Activated naive CD4-positive, alpha-beta T cell treated with anti-CD3 and anti-CD28 coated beads for 36 hours (primary cell): ENCODE measurements around the gene SRPK3. TPM values are rescaled to one million over a fixed set of nuclear protein-coding genes. Genes with fewer than 3 reads are reported as not detected.

ENCODE experiments used
- CTCF ChIA-PET: fragments of 350-600 bp; sonication (Branson Sonifier 250); formaldehyde crosslinking; loops from one replicate; lab custom pipeline; 2021; ENCODE audit warnings: antibody characterized with exemption; lab: Charles Lee
- DNase-seq: peaks from one replicate; pipeline ENCODE4 v3.0.0-alpha.2; 2020
- H3K27ac Mint-ChIP-seq: one replicate; pipeline ENCODE4 v1.8.0; 2021; ENCODE audit warnings: mild to moderate bottlenecking, mixed read lengths
- H3K27me3 Mint-ChIP-seq: one replicate; pipeline ENCODE4 v1.8.0; 2021; ENCODE audit warnings: low read depth, mixed read lengths
- H3K36me3 Mint-ChIP-seq: one replicate; pipeline ENCODE4 v1.8.0; 2021; ENCODE audit warnings: low read depth, mixed read lengths
- H3K4me1 Mint-ChIP-seq: one replicate; pipeline ENCODE4 v1.8.0; 2021; ENCODE audit warnings: low read depth, mixed read lengths
- H3K4me3 Mint-ChIP-seq: one replicate; pipeline ENCODE4 v1.8.0; 2021; ENCODE audit warnings: mild to moderate bottlenecking, moderate library complexity, mixed read lengths
- H3K9me3 Mint-ChIP-seq: one replicate; pipeline ENCODE4 v1.8.0; 2021; ENCODE audit warnings: mixed read lengths
- intact Hi-C: fragments of 100-400 bp; cut with micrococcal nuclease; formaldehyde crosslinking; loops from one replicate; pipeline ENCODE4 v1.15.1; 2023
- total RNA-seq, 2 experiments: library from RNA; stranded (reverse); gene quantifications; one replicate each; pipeline ENCODE4 v1.2.3, GENCODE V29; 2021

Gene SRPK3
- total RNA-seq, 2 experiments from 2014 or later = not detected

GRCh38 chrX:153767674-153768055 lies 13.2 kb upstream of the SRPK3 start:
- Mint-ChIP-seq H3K4me3 (no peak overlapping the region), H3K27me3 (no peaks in the 10 kb centered on the region), H3K4me1 (peaks cover 6% of the 10 kb centered on the region), H3K9me3 (no peaks in the 10 kb centered on the region), H3K36me3 (no peaks in the 10 kb centered on the region), H3K27ac (no peak overlapping the region)
- CTCF ChIA-PET = interaction anchor here (0.8 to 2.3 kb wide), 2 partner anchors 14 to 155 kb away, joined by 3 to 5 read pairs; no protein-coding TSS in a partner anchor
- no peak for DNase-seq
- intact Hi-C loops = no loop called here

DNA sequence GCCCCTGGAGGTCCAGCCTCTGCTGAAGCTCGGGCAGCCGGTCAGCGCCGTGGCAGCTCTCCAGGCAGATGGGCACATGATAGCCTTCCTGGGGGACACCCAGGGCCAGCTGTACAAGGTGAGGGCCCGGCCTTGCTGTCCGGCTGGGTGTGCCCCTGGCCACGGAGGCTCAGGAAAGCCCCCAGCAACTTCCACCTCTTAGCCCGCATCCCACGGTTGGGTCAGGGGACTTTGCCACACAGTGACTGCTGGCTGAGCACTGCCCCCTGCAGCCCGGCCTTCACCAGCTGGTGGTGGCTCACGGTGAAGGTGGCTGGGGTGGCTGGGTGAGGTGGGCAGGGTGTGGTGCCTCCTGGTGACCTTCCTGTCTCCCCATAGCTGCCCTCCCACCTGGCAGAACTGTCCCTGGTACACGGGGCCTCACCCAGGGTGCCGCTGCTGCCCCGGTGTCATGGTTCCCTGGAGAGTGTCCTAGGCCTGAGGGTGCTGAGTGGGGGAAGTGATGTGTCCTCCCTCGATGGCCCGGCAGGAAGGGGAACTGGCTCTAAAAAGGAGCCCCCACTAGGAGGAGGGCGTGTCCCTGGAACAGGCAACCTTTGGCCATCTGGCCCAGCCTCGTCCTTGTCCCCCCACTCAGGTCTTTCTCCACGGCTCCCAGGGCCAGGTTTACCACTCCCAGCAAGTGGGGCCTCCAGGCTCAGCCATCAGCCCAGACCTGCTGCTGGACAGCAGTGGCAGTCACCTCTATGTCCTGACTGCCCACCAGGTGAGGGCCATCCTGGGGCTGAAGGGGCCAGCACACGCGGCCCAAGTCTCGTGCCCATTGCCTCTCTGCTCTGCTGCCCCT lies 12.3 kb upstream of the SRPK3 start:
- CTCF ChIA-PET = interaction anchor here (0.8 to 2.3 kb wide), 2 partner anchors 14 to 154 kb away, joined by 3 to 5 read pairs; no protein-coding TSS in a partner anchor
- DNase-seq = no peak
- no peaks in the 10 kb centered on the region for H3K27me3 Mint-ChIP-seq
- H3K36me3 Mint-ChIP-seq = no peaks in the 10 kb centered on the region
- H3K27ac Mint-ChIP-seq = no peak overlapping the region
- no peak overlapping the region for H3K4me3 Mint-ChIP-seq
- intact Hi-C loops = no loop called here
- H3K4me1 Mint-ChIP-seq = peaks cover 6% of the 10 kb centered on the region
- no peaks in the 10 kb centered on the region for H3K9me3 Mint-ChIP-seq

GRCh38 chrX:153769158-153769864 lies 11.5 kb upstream of the SRPK3 start:
- intact Hi-C loops = no loop called here
- CTCF ChIA-PET = no interaction called here
- Mint-ChIP-seq H3K4me3 (no peak overlapping the region), H3K36me3 (no peaks in the 10 kb centered on the region), H3K27me3 (no peaks in the 10 kb centered on the region), H3K9me3 (no peaks in the 10 kb centered on the region), H3K4me1 (peaks cover 6% of the 10 kb centered on the region), H3K27ac (no peak overlapping the region)
- no peak for DNase-seq

DNA sequence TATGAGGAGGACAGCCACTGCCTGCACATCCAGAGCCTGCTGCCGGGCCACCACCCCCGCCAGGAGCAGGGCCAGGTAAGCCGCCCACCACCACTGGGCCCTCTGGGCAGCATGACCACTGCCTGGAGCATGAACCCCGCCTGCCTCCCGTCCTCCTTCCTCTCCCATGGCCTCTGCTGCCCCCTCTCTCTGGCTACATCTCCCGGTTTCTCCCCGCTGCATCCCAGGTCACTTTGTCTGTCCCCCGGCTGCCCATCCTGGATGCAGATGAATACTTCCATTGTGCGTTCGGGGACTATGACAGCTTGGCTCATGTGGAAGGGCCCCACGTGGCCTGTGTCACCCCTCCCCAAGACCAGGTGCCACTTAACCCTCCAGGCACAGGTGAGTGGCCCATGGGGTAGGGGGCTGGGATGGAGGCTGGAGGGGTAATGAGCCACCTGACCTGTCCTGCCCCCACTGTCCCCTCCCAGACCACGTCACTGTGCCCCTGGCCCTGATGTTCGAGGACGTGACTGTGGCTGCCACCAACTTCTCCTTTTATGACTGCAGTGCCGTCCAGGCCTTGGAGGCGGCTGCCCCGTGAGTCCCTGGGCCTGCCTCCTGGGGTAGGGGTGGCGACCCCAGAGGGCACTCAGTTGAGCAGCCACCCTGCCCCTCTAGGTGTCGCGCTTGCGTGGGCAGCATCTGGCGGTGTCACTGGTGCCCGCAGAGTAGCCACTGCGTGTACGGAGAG lies 10.8 kb upstream of the SRPK3 start:
- no peaks in the 10 kb centered on the region for H3K36me3 Mint-ChIP-seq
- no peak overlapping the region for H3K4me3 Mint-ChIP-seq
- H3K27ac Mint-ChIP-seq = no peak overlapping the region
- peaks cover 6% of the 10 kb centered on the region for H3K4me1 Mint-ChIP-seq
- no peaks in the 10 kb centered on the region for H3K9me3 Mint-ChIP-seq
- DNase-seq = no peak
- intact Hi-C loops = no loop called here
- CTCF ChIA-PET = no interaction called here
- H3K27me3 Mint-ChIP-seq = no peaks in the 10 kb centered on the region

DNA sequence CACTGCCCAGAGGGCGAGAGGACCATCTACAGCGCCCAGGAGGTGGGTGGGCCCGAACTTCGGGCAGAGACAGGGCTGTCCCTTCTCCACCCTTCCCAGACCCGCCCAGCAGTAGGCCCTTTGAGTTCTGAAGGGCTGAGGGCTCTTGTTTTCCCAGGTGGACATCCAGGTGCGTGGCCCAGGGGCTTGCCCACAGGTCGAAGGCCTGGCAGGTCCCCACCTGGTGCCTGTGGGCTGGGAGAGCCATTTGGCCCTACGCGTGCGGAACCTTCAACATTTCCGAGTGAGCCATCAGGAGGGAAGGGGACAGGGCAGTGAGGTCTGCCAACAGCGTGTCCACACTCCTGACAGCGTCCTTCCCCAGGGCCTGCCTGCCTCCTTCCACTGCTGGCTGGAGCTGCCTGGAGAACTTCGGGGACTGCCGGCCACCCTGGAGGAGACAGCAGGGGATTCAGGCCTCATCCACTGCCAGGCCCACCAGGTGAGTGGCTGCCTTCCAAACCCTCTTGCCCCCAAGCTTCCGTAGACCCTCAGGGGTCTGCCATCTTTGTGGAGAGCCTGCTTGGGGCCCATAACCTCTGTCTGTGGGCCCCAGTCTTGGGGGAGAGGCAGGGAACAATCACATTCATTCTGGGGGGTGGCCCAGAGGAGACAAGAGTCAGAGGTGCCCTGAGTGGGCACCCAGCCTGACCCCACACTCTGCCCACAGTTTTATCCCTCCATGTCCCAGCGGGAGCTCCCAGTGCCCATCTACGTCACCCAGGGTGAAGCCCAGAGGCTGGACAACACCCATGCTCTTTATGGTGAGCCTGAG lies 10.0 kb upstream of the SRPK3 start:
- no peaks in the 10 kb centered on the region for H3K36me3 Mint-ChIP-seq
- DNase-seq = no peak
- H3K9me3 Mint-ChIP-seq = no peaks in the 10 kb centered on the region
- CTCF ChIA-PET = no interaction called here
- no peaks in the 10 kb centered on the region for H3K27me3 Mint-ChIP-seq
- no peak overlapping the region for H3K27ac Mint-ChIP-seq
- intact Hi-C loops = no loop called here
- H3K4me1 Mint-ChIP-seq = peaks cover 6% of the 10 kb centered on the region
- H3K4me3 Mint-ChIP-seq = no peak overlapping the region

DNA sequence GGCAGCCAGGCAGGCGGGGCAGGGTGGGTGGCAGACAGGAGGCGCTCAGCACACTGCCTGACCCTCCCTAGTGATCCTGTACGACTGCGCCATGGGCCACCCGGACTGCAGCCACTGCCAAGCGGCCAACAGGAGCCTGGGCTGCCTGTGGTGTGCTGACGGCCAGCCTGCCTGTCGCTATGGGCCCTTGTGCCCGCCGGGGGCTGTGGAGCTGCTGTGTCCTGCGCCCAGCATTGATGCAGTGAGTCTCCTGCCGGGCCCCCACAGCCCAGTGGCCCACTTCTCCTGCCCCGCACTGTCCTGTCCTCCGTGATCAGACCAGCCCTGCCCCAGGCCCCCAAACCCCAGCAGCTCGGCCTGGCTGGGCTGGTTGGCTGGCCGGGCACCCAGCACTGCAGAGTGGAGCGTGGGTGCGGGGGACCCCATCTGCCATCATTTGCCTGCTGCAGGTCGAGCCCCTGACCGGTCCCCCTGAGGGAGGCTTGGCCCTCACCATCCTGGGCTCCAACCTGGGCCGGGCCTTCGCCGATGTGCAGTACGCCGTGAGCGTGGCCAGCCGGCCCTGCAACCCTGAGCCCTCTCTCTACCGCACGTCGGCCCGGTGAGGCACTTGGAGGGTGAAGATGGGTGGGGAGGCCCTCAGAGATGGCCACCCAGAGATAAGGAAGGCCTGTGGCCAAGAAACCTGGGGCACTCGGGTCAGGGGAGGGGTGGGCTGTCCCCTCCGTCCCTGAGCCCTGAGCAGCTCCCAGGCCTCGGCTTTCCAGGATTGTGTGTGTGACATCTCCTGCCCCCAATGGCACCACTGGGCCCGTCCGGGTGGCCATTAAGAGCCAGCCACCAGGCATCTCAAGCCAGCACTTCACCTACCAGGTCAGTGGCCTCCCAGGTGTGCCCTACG lies 9.2 kb upstream of the SRPK3 start:
- intact Hi-C loops = no loop called here
- Mint-ChIP-seq H3K27ac (no peak overlapping the region), H3K36me3 (no peaks in the 10 kb centered on the region), H3K4me1 (peaks cover 3% of the 10 kb centered on the region), H3K4me3 (no peak overlapping the region), H3K27me3 (no peaks in the 10 kb centered on the region), H3K9me3 (no peaks in the 10 kb centered on the region)
- CTCF ChIA-PET = no interaction called here
- no peak for DNase-seq

DNA sequence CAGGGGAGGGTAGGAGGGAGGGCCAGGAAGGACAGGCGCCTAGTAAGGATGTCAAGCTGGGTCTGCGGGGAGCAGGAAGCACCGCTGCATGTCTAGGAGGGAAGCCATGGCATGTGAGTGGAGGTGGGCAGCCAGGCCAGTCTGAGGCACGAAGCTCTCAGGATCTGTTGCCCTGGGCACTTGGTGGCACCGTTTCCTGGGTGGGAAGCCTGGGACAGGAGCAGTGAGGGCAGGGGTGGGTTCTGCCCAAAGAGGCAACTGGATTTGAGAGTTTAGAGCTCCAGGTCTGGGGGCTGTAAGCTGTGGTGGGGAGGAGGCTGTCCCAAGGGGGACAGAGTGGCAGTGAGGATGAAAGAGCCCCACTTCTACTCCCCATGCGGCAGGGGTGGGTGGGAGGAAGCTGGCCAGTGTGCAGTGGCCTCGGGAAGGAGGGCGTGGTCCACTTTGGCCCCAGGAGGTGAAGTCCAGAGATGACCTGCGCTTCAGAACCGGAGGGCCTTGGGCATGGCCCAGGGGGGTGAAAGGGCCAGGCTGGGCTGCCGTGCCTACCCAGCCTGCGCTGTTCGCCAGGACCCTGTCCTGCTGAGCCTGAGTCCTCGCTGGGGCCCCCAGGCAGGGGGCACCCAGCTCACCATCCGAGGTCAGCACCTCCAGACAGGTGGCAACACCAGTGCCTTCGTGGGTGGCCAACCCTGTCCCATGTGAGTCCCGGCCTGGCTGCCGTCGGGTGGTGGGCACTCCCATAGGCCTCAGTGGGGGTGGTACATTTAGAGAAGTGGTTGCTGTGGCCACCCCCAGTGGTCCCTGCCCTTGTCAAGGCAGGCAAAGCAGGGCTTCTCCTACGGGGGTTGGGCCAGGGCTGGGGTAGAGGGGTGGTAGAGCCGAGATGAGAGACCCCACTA lies 8.3 kb upstream of the SRPK3 start:
- no peaks in the 10 kb centered on the region for H3K36me3 Mint-ChIP-seq
- H3K4me3 Mint-ChIP-seq = no peak overlapping the region
- DNase-seq = no peak
- CTCF ChIA-PET = no interaction called here
- no peaks in the 10 kb centered on the region for H3K4me1 Mint-ChIP-seq
- H3K27me3 Mint-ChIP-seq = no peaks in the 10 kb centered on the region
- intact Hi-C loops = no loop called here
- no peak overlapping the region for H3K27ac Mint-ChIP-seq
- H3K9me3 Mint-ChIP-seq = no peaks in the 10 kb centered on the region

DNA sequence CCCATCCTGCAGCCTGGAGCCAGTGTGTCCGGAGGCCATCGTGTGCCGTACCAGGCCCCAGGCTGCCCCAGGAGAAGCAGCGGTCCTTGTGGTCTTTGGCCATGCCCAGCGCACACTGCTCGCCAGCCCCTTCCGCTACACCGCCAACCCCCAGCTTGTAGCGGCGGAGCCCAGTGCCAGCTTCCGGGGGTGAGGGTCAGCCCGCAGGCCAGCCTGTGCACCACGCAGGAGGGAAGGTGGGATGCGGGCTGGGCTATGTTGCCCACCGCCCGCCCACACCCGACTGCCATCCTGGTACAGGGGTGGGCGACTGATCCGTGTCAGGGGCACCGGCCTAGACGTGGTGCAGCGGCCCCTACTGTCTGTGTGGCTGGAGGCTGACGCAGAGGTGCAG lies 7.6 kb upstream of the SRPK3 start:
- H3K9me3 Mint-ChIP-seq = no peaks in the 10 kb centered on the region
- H3K27ac Mint-ChIP-seq = no peak overlapping the region
- H3K4me1 Mint-ChIP-seq = no peaks in the 10 kb centered on the region
- no peaks in the 10 kb centered on the region for H3K36me3 Mint-ChIP-seq
- no peak for DNase-seq
- no peaks in the 10 kb centered on the region for H3K27me3 Mint-ChIP-seq
- intact Hi-C loops = no loop called here
- H3K4me3 Mint-ChIP-seq = no peak overlapping the region
- CTCF ChIA-PET = no interaction called here

DNA sequence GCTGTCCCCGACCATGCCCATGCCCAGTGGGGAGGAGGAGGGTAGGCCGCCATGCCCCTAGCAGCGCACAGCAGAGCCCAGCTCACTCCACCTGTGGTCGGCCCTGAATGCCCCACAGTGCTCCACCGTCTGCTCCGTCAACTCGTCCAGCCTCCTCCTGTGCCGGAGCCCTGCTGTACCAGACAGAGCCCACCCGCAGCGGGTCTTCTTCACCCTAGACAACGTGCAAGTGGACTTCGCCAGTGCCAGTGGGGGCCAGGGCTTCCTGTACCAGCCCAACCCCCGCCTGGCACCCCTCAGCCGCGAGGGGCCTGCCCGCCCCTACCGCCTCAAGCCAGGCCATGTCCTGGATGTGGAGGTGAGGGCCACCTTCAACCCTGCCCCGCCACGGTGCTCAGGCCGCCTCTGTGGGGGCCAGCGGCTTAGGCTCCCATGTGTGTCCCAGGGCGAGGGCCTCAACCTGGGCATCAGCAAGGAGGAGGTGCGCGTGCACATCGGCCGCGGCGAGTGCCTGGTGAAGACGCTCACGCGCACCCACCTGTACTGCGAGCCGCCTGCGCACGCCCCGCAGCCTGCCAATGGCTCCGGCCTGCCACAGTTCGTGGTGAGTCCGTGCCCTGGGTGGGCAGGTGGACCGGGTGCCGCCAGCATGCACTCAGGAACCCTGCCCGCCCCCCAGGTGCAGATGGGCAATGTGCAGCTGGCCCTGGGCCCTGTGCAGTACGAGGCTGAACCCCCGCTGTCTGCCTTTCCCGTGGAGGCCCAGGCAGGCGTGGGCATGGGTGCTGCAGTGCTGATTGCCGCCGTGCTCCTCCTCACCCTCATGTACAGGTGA lies 6.9 kb upstream of the SRPK3 start:
- no peaks in the 10 kb centered on the region for H3K9me3 Mint-ChIP-seq
- DNase-seq = no peak

More for the DNA sequence above, 6.9 kb upstream of the SRPK3 start:
- H3K27ac Mint-ChIP-seq = no peak overlapping the region
- intact Hi-C loops = no loop called here
- no peaks in the 10 kb centered on the region for H3K4me1 Mint-ChIP-seq
- no peak overlapping the region for H3K4me3 Mint-ChIP-seq
- no peaks in the 10 kb centered on the region for H3K36me3 Mint-ChIP-seq
- CTCF ChIA-PET = no interaction called here
- no peaks in the 10 kb centered on the region for H3K27me3 Mint-ChIP-seq
